Activated CD8-positive, alpha-beta T cell treated with anti-CD3 and anti-CD28 coated beads for 36 hours (primary cell): ENCODE measurements around the gene ERBB2. TPM values are rescaled to one million over a fixed set of nuclear protein-coding genes. Genes with fewer than 3 reads are reported as not detected.

Source experiments
- ATAC-seq: fragments of 200-7000 bp; cut with Tn5 transposase; one replicate; pipeline ENCODE4 v1.10.0; 2021; ENCODE audit warnings: mild to moderate bottlenecking, moderate library complexity
- CTCF ChIA-PET: fragments of 350-600 bp; sonication (Branson Sonifier 250); formaldehyde crosslinking; loops from one replicate; lab custom pipeline; 2021; ENCODE audit warnings: antibody characterized with exemption; lab: Charles Lee
- POLR2A ChIA-PET: fragments of 350-600 bp; sonication (Branson Sonifier 250); formaldehyde crosslinking; loops from one replicate; lab custom pipeline; 2021; ENCODE audit warnings: antibody characterized with exemption; lab: Charles Lee
- DNase-seq: peaks from one replicate; pipeline ENCODE4 v3.0.0-alpha.2; 2020
- H3K27ac Mint-ChIP-seq: one replicate; pipeline ENCODE4 v1.8.0; 2021; ENCODE audit warnings: mild to moderate bottlenecking, mixed read lengths
- H3K27me3 Mint-ChIP-seq: one replicate; pipeline ENCODE4 v1.8.0; 2021; ENCODE audit warnings: mixed read lengths
- H3K36me3 Mint-ChIP-seq: one replicate; pipeline ENCODE4 v1.8.0; 2021; ENCODE audit warnings: low read depth, mixed read lengths
- H3K4me1 Mint-ChIP-seq: one replicate; pipeline ENCODE4 v1.8.0; 2021; ENCODE audit warnings: low read depth, mixed read lengths
- H3K4me3 Mint-ChIP-seq: one replicate; pipeline ENCODE4 v1.8.0; 2021; ENCODE audit warnings: mild to moderate bottlenecking, moderate library complexity, mixed read lengths
- H3K9me3 Mint-ChIP-seq: one replicate; pipeline ENCODE4 v1.8.0; 2021; ENCODE audit warnings: mixed read lengths
- CTCF ChIP-seq: fragments of 200-600 bp; IDR thresholded peaks from one replicate; pipeline ENCODE4 v1.8.0; 2022; ENCODE audit warnings: antibody characterized with exemption, mild to moderate bottlenecking
- intact Hi-C: fragments of 100-400 bp; cut with micrococcal nuclease; formaldehyde crosslinking; loops from one replicate; pipeline ENCODE4 v1.10.0; 2022
- total RNA-seq, 2 experiments: library from RNA; stranded (reverse); gene quantifications; one replicate each; pipeline ENCODE4 v1.2.3, GENCODE V29; 2021

The ERBB2 gene
- total RNA-seq, 2 experiments from 2014 or later = 5.2 TPM

DNA sequence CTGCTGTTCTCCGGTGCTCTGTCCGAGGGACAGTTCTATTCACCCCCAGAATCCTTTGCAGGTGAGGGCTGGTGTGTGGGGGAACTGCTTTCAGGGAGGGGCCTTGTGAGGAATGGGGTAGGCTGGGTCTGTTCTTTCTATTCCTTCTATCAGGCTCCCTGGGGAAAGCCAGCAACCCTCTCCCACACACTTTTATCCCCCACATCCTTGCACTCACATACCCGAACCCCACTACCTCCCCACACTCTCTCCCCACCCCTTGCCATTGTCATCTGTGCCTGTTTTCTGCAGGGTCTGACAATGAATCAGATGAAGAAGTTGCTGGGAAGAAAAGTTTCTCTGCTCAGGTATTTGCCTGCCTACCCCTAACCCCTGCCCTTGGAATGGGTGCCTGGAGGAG, 41.1 kb upstream of the ERBB2 start:
- no peak overlapping the region for H3K27ac Mint-ChIP-seq
- no peak for DNase-seq
- ChIA-PET POLR2A (interaction anchor here (0.8 kb wide), 1 partner anchor 37 kb away, joined by 3 read pairs; no protein-coding TSS in a partner anchor), CTCF (interaction anchor here (0.9 to 1.7 kb wide), 3 partner anchors 10 to 42 kb away, joined by 3 to 6 read pairs (median 6); partner anchors contain the start of gene PNMT)
- H3K4me3 Mint-ChIP-seq = no peak overlapping the region
- peaks cover 28% of the 10 kb centered on the region for H3K4me1 Mint-ChIP-seq
- H3K36me3 Mint-ChIP-seq = peaks cover 7% of the 10 kb centered on the region
- no peak for ATAC-seq
- H3K9me3 Mint-ChIP-seq = no peaks in the 10 kb centered on the region
- no peak for TF ChIP-seq CTCF
- intact Hi-C loops = no loop called here
- H3K27me3 Mint-ChIP-seq = no peaks in the 10 kb centered on the region

- Mint-ChIP-seq H3K27ac (peak overlapping the region; percentile 80), H3K4me1 (peaks cover 25% of the 10 kb centered on the region), H3K4me3 (no peak overlapping the region), H3K9me3 (no peaks in the 10 kb centered on the region), H3K36me3 (peaks cover 4% of the 10 kb centered on the region), H3K27me3 (no peaks in the 10 kb centered on the region)
- ChIA-PET CTCF (interaction anchor here (1.1 to 1.6 kb wide), 3 partner anchors 9 to 38 kb away, joined by 4 to 6 read pairs (median 4); no protein-coding TSS in a partner anchor), POLR2A (interaction anchor here (0.9 to 1.1 kb wide), 3 partner anchors 9 to 28 kb away, joined by 3 to 5 read pairs (median 3); partner anchors contain the start of gene PGAP3)
- DNase-seq (no peak), ATAC-seq (no peak)
- intact Hi-C loops = no loop called here
- TF ChIP-seq CTCF = no peak
Measured at GRCh38 chr17:39659279-39660010, 40.4 kb upstream of the ERBB2 start.

DNA sequence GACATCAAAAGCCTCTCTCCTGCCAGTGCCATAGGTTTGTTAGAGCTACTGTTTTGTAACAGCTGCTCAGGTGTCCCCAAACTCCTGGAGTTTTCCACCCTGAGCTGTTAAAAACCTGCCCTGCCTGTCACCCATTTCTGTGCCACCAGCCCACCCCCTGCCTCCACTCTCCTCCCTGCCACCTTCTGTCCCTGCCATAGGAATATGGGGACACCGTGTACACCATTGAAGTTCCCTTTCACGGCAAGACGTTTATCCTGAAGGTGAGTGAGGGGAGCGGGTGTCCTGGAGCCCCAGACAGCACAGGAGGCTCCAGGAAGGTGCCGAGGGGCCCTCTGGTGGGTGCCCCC, 39.9 kb upstream of the ERBB2 start:
- POLR2A ChIA-PET = interaction anchor here (0.9 to 1.1 kb wide), 3 partner anchors 10 to 28 kb away, joined by 3 to 5 read pairs (median 3); partner anchors contain the start of gene PGAP3
- Mint-ChIP-seq H3K36me3 (peaks cover 4% of the 10 kb centered on the region), H3K9me3 (no peaks in the 10 kb centered on the region), H3K27me3 (no peaks in the 10 kb centered on the region), H3K4me1 (peaks cover 22% of the 10 kb centered on the region), H3K27ac (no peak overlapping the region), H3K4me3 (no peak overlapping the region)
- ATAC-seq (no peak), DNase-seq (no peak)
- intact Hi-C loops = no loop called here
- TF ChIP-seq CTCF = no peak
- CTCF ChIA-PET = interaction anchor here (1.1 to 1.6 kb wide), 3 partner anchors 9 to 38 kb away, joined by 4 to 6 read pairs (median 4); no protein-coding TSS in a partner anchor

- ChIA-PET POLR2A (interaction anchor here (0.8 to 1.1 kb wide), 4 partner anchors 10 to 27 kb away, joined by 3 to 5 read pairs (median 3); partner anchors contain the start of gene PGAP3), CTCF (interaction anchor here (1.1 to 1.6 kb wide), 3 partner anchors 8 to 39 kb away, joined by 4 to 6 read pairs (median 4); no protein-coding TSS in a partner anchor)
- H3K36me3 Mint-ChIP-seq = peaks cover 2% of the 10 kb centered on the region
- no peak overlapping the region for H3K27ac Mint-ChIP-seq
- H3K9me3 Mint-ChIP-seq = no peaks in the 10 kb centered on the region
- intact Hi-C loops = no loop called here
- no peaks in the 10 kb centered on the region for H3K27me3 Mint-ChIP-seq
- ATAC-seq (no peak), DNase-seq (no peak)
- no peak overlapping the region for H3K4me3 Mint-ChIP-seq
- peaks cover 19% of the 10 kb centered on the region for H3K4me1 Mint-ChIP-seq
- no peak for TF ChIP-seq CTCF
Measured at GRCh38 chr17:39660397-39661385, 39.2 kb upstream of the ERBB2 start.
